GM19099 (cell line): ENCODE measurements around the gene EXOC6B.

Source experiments
- POLR2A ChIP-seq: IDR thresholded peaks from 3 replicates; pipeline ENCODE4 v1.6.1; 2011; ENCODE audit warnings: low read depth; ENCODE audit not compliant: insufficient read length; ENCODE audit errors: extremely low read depth

The EXOC6B gene

DNA sequence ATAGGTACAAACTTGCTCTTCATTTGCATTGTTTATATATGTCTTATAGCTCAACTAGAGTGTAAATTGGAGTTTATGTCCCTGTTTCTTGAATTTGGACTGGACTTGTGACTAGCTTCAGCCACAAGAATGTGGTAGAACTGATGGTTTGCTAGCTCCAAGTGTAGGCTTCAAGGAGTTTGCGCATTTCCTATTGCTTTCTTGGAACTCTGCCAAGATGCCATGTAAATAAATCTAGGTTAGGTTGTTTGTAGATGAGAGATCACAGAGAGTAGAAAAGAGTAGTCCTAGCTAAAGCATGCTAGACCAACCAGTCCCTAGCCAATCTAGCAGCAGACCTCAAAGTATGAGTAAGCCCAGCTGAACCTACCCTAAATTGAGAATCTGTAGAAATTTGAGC lies 495.2 kb downstream of the EXOC6B start:
- TF ChIP-seq POLR2A, result no peak

- no peak for TF ChIP-seq POLR2A
Measured at GRCh38 chr2:72326759-72327158, 499.1 kb downstream of the EXOC6B start.

- TF ChIP-seq POLR2A, result no peak
Measured at GRCh38 chr2:72325592-72326422, 500.0 kb downstream of the EXOC6B start.

GRCh38 chr2:72316774-72317173 lies 509.1 kb downstream of the EXOC6B start:
- no peak for TF ChIP-seq POLR2A

GRCh38 chr2:72300147-72300684 lies 525.6 kb downstream of the EXOC6B start:
- no peak for TF ChIP-seq POLR2A

- TF ChIP-seq POLR2A, result no peak
Measured at GRCh38 chr2:72293620-72294019, 532.2 kb downstream of the EXOC6B start.

GRCh38 chr2:72292433-72292832 lies 533.4 kb downstream of the EXOC6B start:
- no peak for TF ChIP-seq POLR2A

- TF ChIP-seq POLR2A, result no peak
Measured at GRCh38 chr2:72291059-72291458, 534.8 kb downstream of the EXOC6B start.

GRCh38 chr2:72289736-72290135 lies 536.1 kb downstream of the EXOC6B start:
- TF ChIP-seq POLR2A, result no peak

GRCh38 chr2:72289283-72289682 lies 536.5 kb downstream of the EXOC6B start:
- TF ChIP-seq POLR2A, result no peak

- no peak for TF ChIP-seq POLR2A
Measured at GRCh38 chr2:72278046-72278445, 547.8 kb downstream of the EXOC6B start.

GRCh38 chr2:72276876-72277275 lies 549.0 kb downstream of the EXOC6B start:
- no peak for TF ChIP-seq POLR2A

GRCh38 chr2:72276356-72276755 lies 549.5 kb downstream of the EXOC6B start:
- TF ChIP-seq POLR2A, result no peak

DNA sequence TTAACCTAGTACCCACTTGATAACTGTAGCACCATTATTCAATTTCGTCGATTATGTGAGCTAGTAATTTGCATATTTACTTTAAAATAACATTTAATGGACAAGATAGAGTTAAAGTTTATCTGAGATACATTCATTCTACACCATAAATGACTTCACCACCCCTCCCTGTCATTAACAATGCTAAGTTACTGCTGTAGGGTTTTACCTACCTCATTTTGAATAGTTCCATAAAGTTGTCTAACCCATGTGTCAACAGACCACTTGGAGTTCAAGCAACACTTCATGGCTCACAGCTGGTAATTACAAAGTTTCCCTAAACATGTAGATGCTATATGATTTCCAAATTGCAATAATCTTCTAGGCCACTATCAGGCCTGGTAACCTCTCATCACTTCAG lies 550.7 kb downstream of the EXOC6B start:
- TF ChIP-seq POLR2A, result no peak

- no peak for TF ChIP-seq POLR2A
Measured at GRCh38 chr2:72274380-72274797, 551.4 kb downstream of the EXOC6B start.

- TF ChIP-seq POLR2A, result no peak
Measured at GRCh38 chr2:72273384-72273783, 552.4 kb downstream of the EXOC6B start.
